HG02642 (cell line): ENCODE results near the gene GNPNAT1.

Experiments used
- ATAC-seq: cut with Tn5 transposase; IDR thresholded peaks from one replicate; pipeline ENCODE4 v1.9.1; 2021; ENCODE audit warnings: mild to moderate bottlenecking; ENCODE audit not compliant: unreplicated experiment, poor library complexity

GNPNAT1 gene

DNA sequence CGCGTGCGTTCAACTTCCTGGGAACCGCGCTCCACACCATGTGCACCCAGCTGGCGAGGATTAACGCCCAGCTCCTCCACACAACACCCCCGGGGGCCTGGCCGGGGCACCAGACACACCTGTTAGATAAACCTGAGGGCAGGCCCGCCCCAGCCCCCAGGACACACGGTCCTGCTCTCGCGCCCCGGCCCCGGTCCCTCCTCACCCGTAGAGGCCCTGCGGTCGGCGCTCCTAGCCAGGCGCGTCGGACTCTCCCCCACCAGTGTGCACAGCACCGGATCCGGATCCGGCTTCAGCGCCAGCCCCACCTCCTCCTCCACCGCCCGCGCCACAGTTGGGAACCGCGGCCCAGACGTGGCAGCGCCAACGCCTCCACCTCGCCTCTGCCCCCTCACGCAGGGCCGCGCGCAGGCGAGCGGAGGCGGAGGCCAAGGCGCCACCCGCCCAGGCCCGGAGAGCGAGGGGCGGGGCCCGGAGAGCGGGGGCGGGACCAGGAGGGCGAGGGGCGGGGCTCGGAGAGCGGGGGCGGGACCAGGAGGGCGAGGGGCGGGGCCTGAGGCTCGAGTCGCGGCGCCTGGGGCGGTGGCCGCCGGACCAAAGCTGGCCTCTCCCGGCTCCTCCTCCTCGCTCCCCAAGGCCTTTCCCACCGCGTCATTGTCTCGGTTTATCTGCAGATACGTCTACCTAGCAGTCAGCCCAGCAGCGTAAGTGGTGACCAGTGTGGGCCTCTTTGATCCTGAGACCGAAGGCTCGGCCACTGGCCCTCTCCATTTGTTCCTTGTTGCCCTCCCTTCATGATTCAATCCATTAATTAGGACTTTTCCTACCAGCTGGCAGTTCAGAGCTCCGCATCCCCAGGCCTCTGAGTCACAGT, at the start of gene GNPNAT1:
GNPNAT1 (minus strand) TSS at position 385 of the 874 bp plus-strand sequence. CDS start 6,957 bp downstream, outside the sequence.
- peak; percentile 95 for ATAC-seq

GRCh38 chr14:52840877-52841276, 49.5 kb upstream of the GNPNAT1 start:
- ATAC-seq: no peak

DNA sequence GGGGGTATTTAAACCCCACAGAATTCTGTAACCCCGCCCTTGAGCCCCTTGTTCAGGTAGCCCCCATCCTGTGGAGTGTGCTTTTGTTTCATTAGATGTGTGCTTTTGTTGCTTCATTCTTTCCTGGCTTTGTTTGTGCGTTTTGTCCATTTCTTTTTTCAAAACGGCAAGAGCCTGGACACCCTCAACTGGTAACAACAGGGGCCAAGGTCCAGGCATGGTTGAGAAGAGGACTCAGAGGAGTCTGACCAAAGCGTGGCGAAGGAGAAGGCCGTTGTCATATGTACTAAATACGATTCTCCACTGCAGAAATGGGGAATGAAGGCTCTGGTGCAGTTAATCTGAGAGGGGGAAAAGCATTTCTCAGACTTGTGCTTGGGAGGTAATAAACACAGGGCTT, 46.0 kb upstream of the GNPNAT1 start:
- no peak for ATAC-seq

GRCh38 chr14:52836063-52836462, 44.7 kb upstream of the GNPNAT1 start:
- ATAC-seq: no peak

GRCh38 chr14:52835122-52835903, 43.9 kb upstream of the GNPNAT1 start:
- ATAC-seq: no peak

- ATAC-seq: no peak
Measured at GRCh38 chr14:52834440-52834842, 43.0 kb upstream of the GNPNAT1 start.

DNA sequence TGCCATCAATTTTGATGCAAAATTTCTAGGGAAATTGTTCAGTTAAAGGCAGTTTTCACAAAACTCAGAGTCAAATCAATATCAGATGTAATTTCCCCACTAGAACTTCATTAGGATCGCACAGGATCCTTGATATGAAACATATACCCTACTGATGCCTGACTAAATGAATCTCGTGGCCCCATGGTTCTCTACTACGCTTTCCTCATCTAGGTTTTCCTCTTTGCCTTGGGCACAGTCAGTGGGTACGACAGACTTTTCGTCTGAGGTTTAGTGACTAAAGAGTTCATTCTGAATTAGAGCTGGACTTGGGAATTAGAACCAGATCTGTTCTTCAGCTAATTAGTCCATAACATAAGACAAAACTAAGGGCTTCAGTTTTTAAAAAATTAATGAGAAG, 42.5 kb upstream of the GNPNAT1 start:
- ATAC-seq: no peak

- ATAC-seq: no peak
Measured at GRCh38 chr14:52829527-52830185, 38.2 kb upstream of the GNPNAT1 start.

- no peak for ATAC-seq
Measured at GRCh38 chr14:52827426-52827825, 36.0 kb upstream of the GNPNAT1 start.

- no peak for ATAC-seq
Measured at GRCh38 chr14:52825085-52825484, 33.7 kb upstream of the GNPNAT1 start.

GRCh38 chr14:52824462-52824861, 33.1 kb upstream of the GNPNAT1 start:
- no peak for ATAC-seq

GRCh38 chr14:52821805-52822250, 30.4 kb upstream of the GNPNAT1 start:
- no peak for ATAC-seq

GRCh38 chr14:52808101-52808500, 16.7 kb upstream of the GNPNAT1 start:
- ATAC-seq: no peak

DNA sequence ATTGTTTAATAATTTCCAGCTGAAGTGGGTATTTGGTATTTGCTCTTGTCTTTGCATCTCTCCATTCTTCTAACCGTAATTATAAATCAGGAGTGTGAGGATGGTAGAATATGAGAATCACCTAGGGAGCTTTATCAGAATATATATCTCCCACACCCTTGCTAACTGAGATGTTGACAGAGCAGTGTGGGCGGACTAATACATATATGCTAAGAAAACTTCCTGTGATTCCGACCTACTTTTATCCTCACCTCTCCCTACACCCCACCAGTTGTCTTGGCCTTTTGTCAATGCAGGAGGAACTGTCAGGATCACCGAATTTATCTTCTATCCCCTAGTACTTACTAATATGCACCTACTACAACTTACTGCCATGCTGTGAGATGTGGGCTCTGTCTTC, 14.7 kb upstream of the GNPNAT1 start:
- no peak for ATAC-seq

- no peak for ATAC-seq
Measured at GRCh38 chr14:52802597-52802996, 11.2 kb upstream of the GNPNAT1 start.

DNA sequence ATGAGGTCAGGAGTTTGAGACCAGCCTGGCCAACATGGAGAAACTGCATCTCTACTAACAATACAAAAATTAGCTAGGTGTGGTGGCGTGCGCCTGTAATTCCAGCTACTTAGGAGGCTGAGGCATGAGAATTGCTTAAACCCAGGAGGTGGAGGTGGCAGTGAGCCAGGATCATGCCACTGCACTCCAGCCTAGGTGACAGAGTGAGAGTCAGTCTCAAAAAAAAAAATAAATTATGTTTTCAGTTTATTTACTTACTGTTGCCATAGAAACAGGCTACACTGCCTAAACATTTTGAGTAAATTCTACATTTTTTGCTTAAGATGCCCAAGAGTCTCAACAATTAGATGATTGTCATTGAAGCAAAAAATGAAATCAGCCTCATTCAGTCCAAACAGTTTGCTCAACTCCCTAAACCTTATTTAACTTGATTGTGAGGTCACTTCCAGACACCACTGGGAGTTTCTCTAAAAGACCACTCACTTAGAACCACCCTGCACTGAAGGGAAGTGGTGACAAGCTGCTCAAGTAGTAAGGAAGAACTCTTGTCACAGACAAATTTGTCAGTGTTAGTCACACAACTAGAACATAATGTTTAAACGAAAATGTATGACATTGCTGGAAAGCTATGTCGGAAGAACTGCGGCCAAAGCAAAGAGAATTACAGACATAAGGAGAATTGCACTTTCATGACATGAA, 9.8 kb upstream of the GNPNAT1 start:
- no peak for ATAC-seq

DNA sequence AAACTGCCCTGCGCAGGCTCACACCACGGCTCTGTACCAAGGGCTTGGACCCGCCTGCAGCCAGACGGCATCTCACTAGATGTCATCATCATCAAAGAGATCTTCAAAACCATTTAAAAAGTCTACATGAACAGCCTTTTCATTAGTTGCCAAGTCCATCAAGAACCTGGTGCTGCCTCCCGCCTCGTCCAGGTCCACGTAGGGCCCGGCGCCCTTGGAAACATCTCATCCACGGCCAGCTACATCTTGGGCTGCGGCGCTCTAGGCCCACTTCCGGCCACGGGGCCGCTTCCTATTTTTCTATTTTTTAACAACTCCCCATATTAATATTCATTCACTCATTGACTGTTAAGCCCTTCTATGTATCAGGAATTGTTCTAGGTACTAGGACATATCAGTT, 7.4 kb upstream of the GNPNAT1 start:
- ATAC-seq: no peak

- no peak for ATAC-seq
Measured at GRCh38 chr14:52797653-52798052, 6.2 kb upstream of the GNPNAT1 start.

- no peak for ATAC-seq
Measured at GRCh38 chr14:52793061-52793460, 1.7 kb upstream of the GNPNAT1 start.

- no peak for ATAC-seq
Measured at GRCh38 chr14:52792097-52792415, 649 bp upstream of the GNPNAT1 start.
